WI38 (cell line): ENCODE results near the gene TMOD1.

Experiments used
- H3K4me3 ChIP-seq: 2 replicates; pipeline ENCODE4 v1.5.1; 2011; ENCODE audit warnings: low read depth, mild to moderate bottlenecking, control low read depth, low read length
- TF ChIP-seq, protein P1 (sequence below): IDR thresholded peaks from 2 replicates; pipeline ENCODE4 v1.5.1; 2012; ENCODE audit warnings: low read depth, mild to moderate bottlenecking, control low read depth, low read length

The TMOD1 gene

DNA sequence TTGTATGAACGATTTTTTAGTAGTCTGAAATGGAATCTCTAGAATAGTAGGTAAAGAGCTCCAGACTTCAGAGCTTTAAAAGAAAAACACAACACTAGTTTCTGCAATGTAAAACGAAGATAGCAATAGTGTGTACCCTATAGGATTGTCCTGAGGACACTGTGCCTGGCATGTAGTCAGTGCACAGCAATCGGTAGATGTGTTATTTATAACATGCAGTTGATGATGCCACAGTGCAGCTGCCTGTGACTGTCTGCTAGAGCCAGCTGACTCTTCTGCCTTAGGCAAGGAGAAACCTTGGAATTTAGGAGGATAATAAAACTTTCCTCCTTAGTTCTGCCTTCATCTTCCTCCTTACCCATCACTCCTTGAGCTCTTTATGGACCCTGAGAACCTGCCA is 27.7 kb upstream of the TMOD1 start:
- H3K4me3 ChIP-seq, result no peak overlapping the region
- TF ChIP-seq, protein P1, sequence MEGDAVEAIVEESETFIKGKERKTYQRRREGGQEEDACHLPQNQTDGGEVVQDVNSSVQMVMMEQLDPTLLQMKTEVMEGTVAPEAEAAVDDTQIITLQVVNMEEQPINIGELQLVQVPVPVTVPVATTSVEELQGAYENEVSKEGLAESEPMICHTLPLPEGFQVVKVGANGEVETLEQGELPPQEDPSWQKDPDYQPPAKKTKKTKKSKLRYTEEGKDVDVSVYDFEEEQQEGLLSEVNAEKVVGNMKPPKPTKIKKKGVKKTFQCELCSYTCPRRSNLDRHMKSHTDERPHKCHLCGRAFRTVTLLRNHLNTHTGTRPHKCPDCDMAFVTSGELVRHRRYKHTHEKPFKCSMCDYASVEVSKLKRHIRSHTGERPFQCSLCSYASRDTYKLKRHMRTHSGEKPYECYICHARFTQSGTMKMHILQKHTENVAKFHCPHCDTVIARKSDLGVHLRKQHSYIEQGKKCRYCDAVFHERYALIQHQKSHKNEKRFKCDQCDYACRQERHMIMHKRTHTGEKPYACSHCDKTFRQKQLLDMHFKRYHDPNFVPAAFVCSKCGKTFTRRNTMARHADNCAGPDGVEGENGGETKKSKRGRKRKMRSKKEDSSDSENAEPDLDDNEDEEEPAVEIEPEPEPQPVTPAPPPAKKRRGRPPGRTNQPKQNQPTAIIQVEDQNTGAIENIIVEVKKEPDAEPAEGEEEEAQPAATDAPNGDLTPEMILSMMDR, result no peak

DNA sequence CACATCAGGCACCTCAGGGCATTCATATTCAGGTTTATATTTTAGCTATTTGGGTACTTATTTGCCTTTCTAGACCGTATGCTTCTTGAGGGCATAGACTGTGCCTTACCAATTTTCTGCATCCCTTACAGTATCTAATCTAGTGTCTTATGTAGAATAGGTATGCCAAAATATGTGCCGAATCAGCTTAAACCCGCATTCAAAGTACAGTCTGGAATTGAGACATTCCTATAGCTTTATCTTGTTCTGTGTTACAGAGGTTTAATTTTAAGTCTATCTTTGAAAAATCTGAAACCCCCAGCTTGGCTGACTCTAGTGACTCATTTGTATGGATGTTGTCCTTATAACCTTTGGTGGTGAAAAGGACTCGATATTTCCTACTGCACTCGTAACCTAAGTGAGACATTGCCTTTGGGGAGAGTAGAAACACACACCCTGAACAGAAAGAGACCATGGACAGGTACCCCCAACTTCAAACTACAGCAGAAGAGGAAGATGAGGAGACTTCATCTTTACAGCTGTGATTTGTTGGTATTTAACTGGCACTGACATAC is 27.0 kb upstream of the TMOD1 start:
- TF ChIP-seq, protein P1, result no peak
- H3K4me3 ChIP-seq, result 0 out of 2 replicates have a peak overlapping the region, but pooled peaks have one; percentile 15

DNA sequence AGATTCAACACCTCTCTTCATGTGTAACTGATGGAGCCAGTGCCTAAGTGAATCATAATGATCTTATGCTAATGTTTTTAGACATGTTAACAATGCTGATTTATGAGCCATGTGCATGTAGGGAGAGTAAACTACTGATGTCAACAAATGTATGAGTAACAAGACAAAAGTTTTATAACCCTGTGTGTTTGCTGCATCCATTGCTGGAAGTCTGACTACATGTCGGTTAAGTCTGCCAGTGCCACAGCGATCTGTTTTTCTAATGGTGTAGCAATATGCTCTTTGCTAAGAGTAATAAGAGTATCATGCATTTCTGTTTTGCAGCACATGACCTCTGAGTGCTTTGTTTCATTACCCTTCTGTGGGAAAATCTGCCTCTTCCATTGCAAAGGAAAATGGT is 26.4 kb upstream of the TMOD1 start:
- peak overlapping the region; percentile 23 for H3K4me3 ChIP-seq
- TF ChIP-seq, protein P1, result no peak

DNA sequence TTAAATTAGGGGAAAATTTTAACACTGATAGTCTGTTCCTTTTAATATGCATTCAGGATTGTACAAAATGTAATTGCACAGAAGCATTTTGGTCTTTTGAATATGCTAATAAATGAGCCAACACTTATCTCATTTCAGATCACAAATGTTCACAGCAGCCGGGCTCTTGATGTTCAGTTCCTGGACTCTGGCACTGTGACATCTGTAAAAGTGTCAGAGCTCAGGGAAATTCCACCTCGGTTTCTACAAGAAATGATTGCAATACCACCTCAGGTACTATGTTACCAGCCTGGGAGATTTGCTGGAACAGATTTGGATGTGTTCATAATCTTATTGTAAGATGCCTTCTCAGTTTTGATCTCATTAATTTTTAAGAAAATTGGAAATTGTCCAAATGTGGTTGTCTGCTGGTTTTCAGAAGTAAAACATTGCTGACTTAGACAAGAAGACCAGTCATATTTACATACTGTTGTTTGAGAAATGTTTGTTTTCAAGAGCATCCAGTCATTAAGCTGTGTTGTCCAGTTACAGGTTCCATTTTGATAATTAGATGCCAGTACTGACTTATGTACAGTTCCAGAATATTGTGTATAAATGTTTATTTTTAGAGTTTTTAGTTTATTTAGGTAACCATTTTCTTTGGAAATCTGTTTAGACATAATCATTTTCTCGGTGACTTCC is 23.0 kb upstream of the TMOD1 start:
- H3K4me3 ChIP-seq, result no peak overlapping the region
- TF ChIP-seq, protein P1, result no peak

DNA sequence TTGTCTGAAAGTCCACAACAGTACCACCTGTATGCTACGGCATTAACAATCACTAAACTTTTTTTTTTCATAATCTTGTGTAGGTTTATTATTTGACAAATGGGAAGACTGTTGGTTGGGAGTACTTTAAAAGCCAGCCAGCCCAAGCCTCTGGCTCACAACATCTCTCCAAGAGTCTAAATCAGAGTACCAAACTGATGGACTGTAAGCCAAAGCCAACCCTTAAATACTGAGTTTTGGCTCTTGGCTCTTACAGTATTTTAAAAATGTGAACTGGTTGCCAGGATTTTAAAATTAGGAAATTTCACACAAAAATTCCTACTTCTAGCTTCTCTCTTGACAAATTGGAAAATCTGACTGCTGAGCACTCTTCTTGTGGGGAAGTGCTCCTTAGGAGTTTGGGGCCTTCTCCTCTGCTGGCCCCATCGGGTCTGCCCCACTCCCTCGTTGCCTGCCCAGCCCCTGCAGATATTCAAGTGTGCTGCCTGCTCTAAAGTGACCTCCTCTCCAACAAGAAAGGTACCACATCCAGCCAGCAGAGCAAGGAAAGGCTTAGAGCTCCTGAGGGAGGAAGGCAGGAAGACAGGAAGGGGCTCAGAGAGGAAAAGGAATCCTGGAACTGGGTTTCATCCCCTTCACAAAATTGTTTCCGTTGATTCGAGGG is 21.8 kb upstream of the TMOD1 start:
- no peak overlapping the region for H3K4me3 ChIP-seq
- TF ChIP-seq, protein P1, result no peak

DNA sequence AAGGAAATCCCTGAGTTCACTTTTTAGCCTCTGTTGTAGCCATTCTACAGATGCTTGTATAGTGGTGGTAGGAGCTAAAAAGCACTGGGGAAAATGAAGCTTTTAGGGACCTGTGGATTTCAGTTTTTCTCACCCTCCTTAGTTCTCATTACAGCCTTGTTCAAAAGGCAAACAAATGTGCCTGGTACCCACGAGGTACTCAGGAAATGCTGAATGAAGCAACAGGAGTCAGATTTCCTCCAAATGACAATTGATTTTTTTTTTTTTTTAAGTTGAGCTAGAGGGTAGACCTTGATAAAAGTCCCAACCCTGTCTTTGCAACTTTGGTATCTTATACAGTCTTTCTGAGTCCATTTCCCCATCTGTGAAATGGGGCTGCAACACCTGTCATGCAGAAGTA is 21.3 kb upstream of the TMOD1 start:
- TF ChIP-seq, protein P1, result no peak

DNA sequence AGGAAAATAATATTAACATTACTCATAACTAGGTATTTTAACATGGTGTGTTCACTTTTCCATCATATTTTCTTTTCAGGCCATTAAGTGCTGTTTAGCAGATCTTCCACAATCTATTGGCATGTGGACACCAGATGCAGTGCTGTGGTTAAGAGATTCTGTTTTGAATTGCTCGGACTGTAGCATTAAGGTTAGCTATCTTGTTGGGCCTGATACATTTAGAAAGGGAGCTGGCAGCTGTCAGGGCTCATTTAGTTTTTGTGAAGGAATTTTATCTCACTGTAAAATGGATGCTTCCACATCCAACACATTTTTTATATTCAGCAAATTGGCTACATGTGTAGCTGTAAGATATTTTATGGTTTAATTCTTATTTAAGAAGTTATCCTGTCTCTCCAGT is 20.7 kb upstream of the TMOD1 start:
- H3K4me3 ChIP-seq, result no peak overlapping the region
- TF ChIP-seq, protein P1, result no peak

More for the DNA sequence above, 21.3 kb upstream of the TMOD1 start:
- H3K4me3 ChIP-seq, result no peak overlapping the region
